Measurements from ENCODE around the gene GAS7. TPM values are rescaled to one million over a fixed set of nuclear protein-coding genes. Genes with fewer than 3 reads are reported as not detected.

GAS7 gene
- total and polyA plus RNA-seq, 3 donors from 2014 or later = 70.2 to 184 (median 152) TPM

GRCh38 chr17:10118788-10119130 lies 79.6 kb downstream of the GAS7 start:
- WGBS, 2 donors = 79 to 91% methylated on average over 5 of the region's 5 CpGs
- Histone ChIP-seq H3K4me1 (peaks cover 29% of the 10 kb centered on the region), H3K36me3 (ENCODE audit: low read depth, missing control alignments) (no peaks in the 10 kb centered on the region), H3K27ac (no peak overlapping the region), H3K9me3 (no peaks in the 10 kb centered on the region), H3K4me3 (no peak overlapping the region), H3K27me3 (no peaks in the 10 kb centered on the region)
- intact Hi-C loops (cut with DNase I; ENCODE audit: low total_unique reads) = no loop called here
- TF ChIP-seq CTCF (IDR thresholded peaks at IDR 0.05) (no peak), POLR2A (IDR thresholded peaks at IDR 0.05) (no peak)
- no peak for DNase-seq

DNA sequence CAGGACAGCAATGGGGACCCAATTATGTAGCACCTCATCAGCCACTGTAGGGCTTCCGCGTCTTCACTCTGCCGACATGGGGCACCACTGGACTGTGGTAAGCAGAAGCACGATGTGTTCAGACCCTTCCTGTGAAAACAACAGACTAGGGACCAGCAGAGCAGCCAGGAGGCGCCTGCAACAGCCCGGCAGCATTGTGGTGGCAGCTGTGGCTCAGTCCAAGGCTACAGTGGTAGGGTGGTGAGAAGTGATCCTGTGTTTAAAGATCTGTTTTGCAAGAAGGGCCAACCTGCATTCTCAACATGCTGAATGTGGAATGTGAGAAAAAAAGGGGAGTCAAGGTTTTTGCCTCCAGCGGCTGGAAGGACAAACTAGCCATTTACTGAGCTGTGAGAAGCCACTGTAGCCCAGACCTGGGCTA lies 80.8 kb downstream of the GAS7 start:
- no peaks in the 10 kb centered on the region for H3K27me3 ChIP-seq
- 56 to 58% methylated on average over 7 of the region's 7 CpGs for WGBS, 2 donors
- no peak for DNase-seq
- intact Hi-C loops (cut with DNase I; ENCODE audit: low total_unique reads) = no loop called here
- no peak overlapping the region for H3K4me3 ChIP-seq
- H3K4me1 ChIP-seq = peaks cover 29% of the 10 kb centered on the region
- H3K36me3 ChIP-seq (ENCODE audit: low read depth, missing control alignments) = no peaks in the 10 kb centered on the region
- H3K9me3 ChIP-seq = no peaks in the 10 kb centered on the region
- no peak overlapping the region for H3K27ac ChIP-seq
- no peak for TF ChIP-seq CTCF (IDR thresholded peaks at IDR 0.05)
- TF ChIP-seq POLR2A (IDR thresholded peaks at IDR 0.05) = no peak

- Histone ChIP-seq H3K27me3 (no peaks in the 10 kb centered on the region), H3K9me3 (no peaks in the 10 kb centered on the region), H3K4me1 (peaks cover 29% of the 10 kb centered on the region), H3K27ac (no peak overlapping the region), H3K36me3 (ENCODE audit: low read depth, missing control alignments) (no peaks in the 10 kb centered on the region), H3K4me3 (no peak overlapping the region)
- TF ChIP-seq POLR2A (IDR thresholded peaks at IDR 0.05) (no peak), CTCF (IDR thresholded peaks at IDR 0.05) (no peak)
- intact Hi-C loops (cut with DNase I; ENCODE audit: low total_unique reads) = no loop called here
- WGBS, 2 donors = 76 to 80% methylated on average over 5 of the region's 5 CpGs
- DNase-seq = no peak
These were observed 81.5 kb downstream of the GAS7 start for GRCh38 chr17:10116753-10117420.

GRCh38 chr17:10116267-10116666 lies 82.1 kb downstream of the GAS7 start:
- TF ChIP-seq CTCF (IDR thresholded peaks at IDR 0.05) (no peak), POLR2A (IDR thresholded peaks at IDR 0.05) (no peak)
- Histone ChIP-seq H3K36me3 (ENCODE audit: low read depth, missing control alignments) (no peaks in the 10 kb centered on the region), H3K4me3 (no peak overlapping the region), H3K27ac (no peak overlapping the region), H3K4me1 (peaks cover 29% of the 10 kb centered on the region), H3K9me3 (no peaks in the 10 kb centered on the region), H3K27me3 (no peaks in the 10 kb centered on the region)
- 75 to 98% methylated on average over 5 of the region's 5 CpGs for WGBS, 2 donors
- intact Hi-C loops (cut with DNase I; ENCODE audit: low total_unique reads) = no loop called here
- no peak for DNase-seq

GRCh38 chr17:10115536-10115932 lies 82.9 kb downstream of the GAS7 start:
- H3K4me1 ChIP-seq = peaks cover 29% of the 10 kb centered on the region
- H3K4me3 ChIP-seq = no peak overlapping the region
- no peak overlapping the region for H3K27ac ChIP-seq
- H3K9me3 ChIP-seq = no peaks in the 10 kb centered on the region
- DNase-seq = no peak
- no peaks in the 10 kb centered on the region for H3K27me3 ChIP-seq
- intact Hi-C loops (cut with DNase I; ENCODE audit: low total_unique reads) = no loop called here
- TF ChIP-seq POLR2A (IDR thresholded peaks at IDR 0.05) = no peak
- no peak for TF ChIP-seq CTCF (IDR thresholded peaks at IDR 0.05)
- 88 to 93% methylated on average over 4 of the region's 4 CpGs for WGBS, 2 donors
- no peaks in the 10 kb centered on the region for H3K36me3 ChIP-seq (ENCODE audit: low read depth, missing control alignments)
